ENCODE measurements around the gene MDK.

Gene MDK

DNA sequence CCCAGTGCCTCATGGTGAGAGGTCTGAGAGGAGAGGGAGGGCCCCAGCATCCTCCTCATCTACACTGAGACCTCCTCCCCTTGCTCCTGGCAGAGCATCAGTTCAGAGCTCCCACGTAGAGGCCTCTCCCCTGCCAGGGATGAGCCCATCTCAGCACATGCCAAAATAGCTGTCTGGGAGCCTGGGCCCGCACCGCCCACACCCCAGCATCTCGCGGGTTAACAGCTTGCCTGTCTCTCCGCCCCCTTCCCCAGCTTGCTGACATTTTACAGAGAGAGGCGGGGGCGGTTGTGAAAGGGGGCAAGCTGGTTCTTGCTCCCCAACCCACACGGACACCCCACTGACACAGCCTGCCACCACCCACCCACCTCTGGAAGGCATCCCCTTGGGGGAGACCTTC lies 27.8 kb upstream of the MDK start:
- peak overlapping the region; percentile 72 for H3K27ac Mint-ChIP-seq
- H3K4me3 Mint-ChIP-seq: peak overlapping the region; percentile 15
- DNase-seq: no peak
- CTCF ChIA-PET: interaction anchor here (1.2 to 7.0 kb wide), 5 partner anchors 10 to 264 kb away, joined by 3 to 255 read pairs (median 3); partner anchors contain the start of genes ATG13 and HARBI1
- H3K36me3 Mint-ChIP-seq: peaks cover 43% of the 10 kb centered on the region
- H3K27me3 Mint-ChIP-seq: no peaks in the 10 kb centered on the region
- H3K9me3 Mint-ChIP-seq: no peaks in the 10 kb centered on the region
- peaks cover 82% of the 10 kb centered on the region for H3K4me1 Mint-ChIP-seq

DNA sequence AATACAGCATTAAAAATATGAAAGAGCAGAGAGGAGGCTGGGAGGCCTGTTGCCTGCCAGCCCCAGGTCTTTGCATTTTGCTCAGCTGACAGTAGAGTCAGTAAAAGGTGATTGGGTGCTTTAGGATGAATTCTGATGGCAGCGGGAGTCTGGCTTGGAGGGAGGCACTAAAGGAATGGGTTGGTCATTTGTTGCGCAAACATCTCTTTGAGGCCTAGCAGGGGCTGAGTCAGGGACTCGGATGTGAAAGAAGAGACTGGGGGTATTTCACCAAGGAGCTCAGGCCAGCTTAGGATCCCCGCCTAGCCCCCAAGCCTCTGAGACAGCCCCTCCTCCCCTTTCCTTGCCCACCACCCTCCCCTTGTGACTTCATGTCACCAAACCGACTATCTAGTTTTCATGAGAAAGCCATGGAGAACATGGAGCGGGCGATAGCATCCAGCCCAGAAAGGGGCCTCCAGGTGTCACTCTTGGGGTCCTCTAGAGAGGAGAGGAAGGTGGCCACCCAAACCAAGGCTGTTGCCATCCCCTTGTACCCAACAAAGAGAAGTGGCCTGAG lies 24.5 kb upstream of the MDK start:
- no peak overlapping the region for H3K27ac Mint-ChIP-seq
- no peak overlapping the region for H3K4me3 Mint-ChIP-seq
- H3K36me3 Mint-ChIP-seq: peaks cover 22% of the 10 kb centered on the region
- no peaks in the 10 kb centered on the region for H3K9me3 Mint-ChIP-seq
- CTCF ChIA-PET: interaction anchor here (3.3 kb wide), 1 partner anchor 11 kb away, joined by 14 read pairs; no protein-coding TSS in a partner anchor
- DNase-seq: no peak
- H3K4me1 Mint-ChIP-seq: peaks cover 69% of the 10 kb centered on the region
- H3K27me3 Mint-ChIP-seq: no peaks in the 10 kb centered on the region

DNA sequence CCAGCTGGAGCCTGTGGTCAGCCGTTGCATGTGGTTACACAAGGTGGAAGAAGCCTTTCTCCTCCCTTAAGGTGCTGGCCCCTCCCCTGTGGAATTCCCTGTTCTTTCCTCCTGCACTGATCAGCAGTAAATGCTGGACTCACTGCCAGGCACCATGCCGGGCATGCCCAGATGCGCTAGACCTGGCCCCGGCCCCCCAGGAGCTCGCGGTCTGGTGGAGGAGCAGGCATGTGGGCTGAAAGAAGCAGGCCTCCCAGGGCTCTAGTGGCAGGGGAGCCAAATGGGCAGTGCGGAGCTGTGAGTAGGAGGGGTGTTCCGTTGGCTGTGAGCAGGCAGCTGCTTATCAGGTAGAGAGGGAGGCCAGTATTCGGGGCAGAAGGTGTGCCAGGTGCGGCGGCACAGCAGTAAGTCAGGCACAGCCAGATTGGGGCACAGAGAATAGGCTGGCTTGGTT lies 24.0 kb upstream of the MDK start:
- CTCF ChIA-PET: interaction anchor here (1.0 to 3.3 kb wide), 2 partner anchors 10 to 11 kb away, joined by 3 to 14 read pairs; partner anchors contain the start of gene DGKZ
- Mint-ChIP-seq H3K27me3 (no peaks in the 10 kb centered on the region), H3K36me3 (peaks cover 23% of the 10 kb centered on the region), H3K27ac (no peak overlapping the region), H3K9me3 (no peaks in the 10 kb centered on the region), H3K4me1 (peaks cover 69% of the 10 kb centered on the region), H3K4me3 (no peak overlapping the region)
- no peak for DNase-seq

GRCh38 chr11:46359953-46360352 lies 21.5 kb upstream of the MDK start:
- H3K27ac Mint-ChIP-seq: no peak overlapping the region
- H3K27me3 Mint-ChIP-seq: no peaks in the 10 kb centered on the region
- peaks cover 18% of the 10 kb centered on the region for H3K36me3 Mint-ChIP-seq
- H3K4me3 Mint-ChIP-seq: no peak overlapping the region
- CTCF ChIA-PET: interaction anchor here (1.0 to 11.2 kb wide), 4 partner anchors 9 to 122 kb away, joined by 3 to 255 read pairs (median 5); no protein-coding TSS in a partner anchor
- H3K4me1 Mint-ChIP-seq: peaks cover 58% of the 10 kb centered on the region
- no peaks in the 10 kb centered on the region for H3K9me3 Mint-ChIP-seq
- DNase-seq: no peak

GRCh38 chr11:46360878-46361277 lies 20.6 kb upstream of the MDK start:
- no peak for DNase-seq
- H3K9me3 Mint-ChIP-seq: no peaks in the 10 kb centered on the region
- CTCF ChIA-PET: interaction anchor here (1.0 to 11.2 kb wide), 5 partner anchors 9 to 195 kb away, joined by 3 to 255 read pairs (median 4); no protein-coding TSS in a partner anchor
- peak overlapping the region; percentile 73 for H3K4me3 Mint-ChIP-seq
- no peaks in the 10 kb centered on the region for H3K27me3 Mint-ChIP-seq
- H3K4me1 Mint-ChIP-seq: peaks cover 61% of the 10 kb centered on the region
- peaks cover 17% of the 10 kb centered on the region for H3K36me3 Mint-ChIP-seq
- H3K27ac Mint-ChIP-seq: peak overlapping the region; percentile 89

GRCh38 chr11:46361283-46362155 lies 19.9 kb upstream of the MDK start:
- CTCF ChIA-PET: interaction anchor here (1.0 to 11.2 kb wide), 4 partner anchors 10 to 194 kb away, joined by 3 to 255 read pairs (median 5); no protein-coding TSS in a partner anchor
- H3K9me3 Mint-ChIP-seq: no peaks in the 10 kb centered on the region
- H3K27ac Mint-ChIP-seq: peak overlapping the region; percentile 89
- peak; percentile 81 for DNase-seq
- H3K4me3 Mint-ChIP-seq: peak overlapping the region; percentile 73
- H3K27me3 Mint-ChIP-seq: no peaks in the 10 kb centered on the region
- H3K36me3 Mint-ChIP-seq: peaks cover 10% of the 10 kb centered on the region
- H3K4me1 Mint-ChIP-seq: peaks cover 56% of the 10 kb centered on the region

GRCh38 chr11:46362156-46363030 lies 19.1 kb upstream of the MDK start:
- Mint-ChIP-seq H3K4me3 (peak overlapping the region; percentile 73), H3K4me1 (peaks cover 57% of the 10 kb centered on the region), H3K27ac (peak overlapping the region; percentile 71), H3K9me3 (no peaks in the 10 kb centered on the region), H3K36me3 (peaks cover 6% of the 10 kb centered on the region), H3K27me3 (no peaks in the 10 kb centered on the region)
- DNase-seq: no peak
- CTCF ChIA-PET: interaction anchor here (1.5 to 11.2 kb wide), 3 partner anchors 9 to 21 kb away, joined by 4 to 255 read pairs (median 6); no protein-coding TSS in a partner anchor

- H3K9me3 Mint-ChIP-seq: no peaks in the 10 kb centered on the region
- H3K27me3 Mint-ChIP-seq: no peaks in the 10 kb centered on the region
- no peak for DNase-seq
- peaks cover 54% of the 10 kb centered on the region for H3K4me1 Mint-ChIP-seq
- CTCF ChIA-PET: interaction anchor here (1.5 to 11.2 kb wide), 2 partner anchors 12 to 21 kb away, joined by 4 to 255 read pairs; no protein-coding TSS in a partner anchor
- no peak overlapping the region for H3K4me3 Mint-ChIP-seq
- peak overlapping the region; percentile 71 for H3K27ac Mint-ChIP-seq
- peaks cover 8% of the 10 kb centered on the region for H3K36me3 Mint-ChIP-seq
These were observed 18.4 kb upstream of the MDK start for GRCh38 chr11:46363031-46363407.

DNA sequence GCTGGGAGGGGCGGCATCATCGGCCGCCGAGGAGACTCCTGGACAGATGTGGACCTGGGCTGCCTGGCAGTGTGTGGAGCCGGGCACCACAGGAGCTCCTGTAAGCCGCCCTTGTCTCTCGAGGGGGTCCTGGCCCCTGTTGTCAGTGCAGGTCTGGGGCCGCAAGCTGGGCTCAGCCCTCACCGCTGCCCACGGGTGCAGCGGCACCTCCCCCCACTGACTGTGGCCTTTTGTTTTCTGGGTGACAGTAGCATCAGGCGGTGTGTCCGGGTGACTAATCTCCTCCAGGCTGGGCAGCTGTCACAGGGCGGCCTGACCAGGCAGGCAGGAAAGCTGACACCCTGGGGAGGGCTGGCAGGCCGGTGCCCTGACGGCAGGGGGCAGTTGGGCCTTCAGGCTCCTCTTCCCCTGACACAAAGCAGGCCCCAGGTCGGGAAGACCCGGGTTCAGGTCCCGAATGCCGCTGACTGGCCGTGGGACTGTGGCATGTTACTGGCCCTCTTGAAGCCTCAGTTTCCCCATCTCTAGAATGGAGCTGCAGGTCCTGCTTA lies 17.9 kb upstream of the MDK start:
- peaks cover 52% of the 10 kb centered on the region for H3K4me1 Mint-ChIP-seq
- no peak overlapping the region for H3K27ac Mint-ChIP-seq
- CTCF ChIA-PET: interaction anchor here (1.5 to 11.2 kb wide), 2 partner anchors 12 to 20 kb away, joined by 4 to 255 read pairs; no protein-coding TSS in a partner anchor
- no peaks in the 10 kb centered on the region for H3K27me3 Mint-ChIP-seq
- DNase-seq: no peak
- peaks cover 12% of the 10 kb centered on the region for H3K36me3 Mint-ChIP-seq
- H3K4me3 Mint-ChIP-seq: no peak overlapping the region
- no peaks in the 10 kb centered on the region for H3K9me3 Mint-ChIP-seq

GRCh38 chr11:46364056-46364455 lies 17.4 kb upstream of the MDK start:
- no peak overlapping the region for H3K27ac Mint-ChIP-seq
- H3K4me1 Mint-ChIP-seq: peaks cover 52% of the 10 kb centered on the region
- no peaks in the 10 kb centered on the region for H3K27me3 Mint-ChIP-seq
- no peak for DNase-seq
- CTCF ChIA-PET: interaction anchor here (11.2 kb wide), 1 partner anchor 13 kb away, joined by 255 read pairs; no protein-coding TSS in a partner anchor
- H3K9me3 Mint-ChIP-seq: no peaks in the 10 kb centered on the region
- H3K4me3 Mint-ChIP-seq: no peak overlapping the region
- peaks cover 14% of the 10 kb centered on the region for H3K36me3 Mint-ChIP-seq

DNA sequence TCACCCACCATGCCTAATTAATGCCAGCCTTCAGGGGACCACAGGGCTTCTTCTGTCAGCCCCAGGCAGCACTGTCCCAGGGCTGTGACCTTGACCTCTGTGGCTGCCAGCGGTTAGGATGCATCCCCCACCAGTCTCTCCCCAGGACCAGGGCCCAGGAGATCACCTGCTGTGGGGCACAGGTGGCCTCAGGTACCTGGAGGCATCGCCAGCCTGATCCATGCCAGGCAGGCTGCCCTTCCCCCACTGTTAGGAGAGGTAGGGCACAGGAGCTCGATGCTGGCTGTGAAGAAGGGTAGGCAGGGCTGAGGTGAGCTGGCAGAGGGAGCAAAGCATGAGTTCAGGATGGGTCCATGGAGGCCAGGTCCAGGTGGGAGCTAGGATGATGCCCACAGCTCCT lies 16.7 kb upstream of the MDK start:
- no peak overlapping the region for H3K4me3 Mint-ChIP-seq
- H3K27me3 Mint-ChIP-seq: no peaks in the 10 kb centered on the region
- peaks cover 56% of the 10 kb centered on the region for H3K4me1 Mint-ChIP-seq
- H3K36me3 Mint-ChIP-seq: peaks cover 19% of the 10 kb centered on the region
- no peak for DNase-seq
- CTCF ChIA-PET: interaction anchor here (1.8 to 11.2 kb wide), 2 partner anchors 13 to 19 kb away, joined by 10 to 255 read pairs; no protein-coding TSS in a partner anchor
- H3K9me3 Mint-ChIP-seq: no peaks in the 10 kb centered on the region
- no peak overlapping the region for H3K27ac Mint-ChIP-seq

DNA sequence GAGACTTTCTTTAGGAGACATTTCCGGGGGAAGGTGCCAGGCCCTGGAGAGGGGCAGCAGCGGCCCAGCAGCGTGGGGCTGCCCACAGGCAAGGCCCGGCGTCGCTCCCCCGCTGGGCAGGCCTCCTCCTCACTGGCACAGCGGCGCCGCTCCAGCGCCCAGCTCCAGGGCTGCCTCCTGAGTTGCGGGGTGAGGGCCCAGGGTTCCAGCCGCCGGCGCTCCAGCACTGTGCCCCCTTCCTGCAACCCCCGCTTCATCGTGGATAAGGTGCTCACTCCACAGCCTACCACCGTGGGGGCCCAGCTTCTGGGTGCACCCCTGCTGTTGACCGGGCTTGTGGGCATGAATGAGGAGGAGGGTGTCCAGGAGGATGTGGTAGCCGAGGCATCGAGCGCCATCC lies 15.2 kb upstream of the MDK start:
- no peak overlapping the region for H3K4me3 Mint-ChIP-seq
- H3K27me3 Mint-ChIP-seq: no peaks in the 10 kb centered on the region
- H3K4me1 Mint-ChIP-seq: peaks cover 45% of the 10 kb centered on the region
- CTCF ChIA-PET: interaction anchor here (0.6 to 11.2 kb wide), 5 partner anchors 9 to 250 kb away, joined by 3 to 255 read pairs (median 5); no protein-coding TSS in a partner anchor
- DNase-seq: no peak
- no peaks in the 10 kb centered on the region for H3K9me3 Mint-ChIP-seq
- H3K36me3 Mint-ChIP-seq: peaks cover 27% of the 10 kb centered on the region
- H3K27ac Mint-ChIP-seq: no peak overlapping the region

DNA sequence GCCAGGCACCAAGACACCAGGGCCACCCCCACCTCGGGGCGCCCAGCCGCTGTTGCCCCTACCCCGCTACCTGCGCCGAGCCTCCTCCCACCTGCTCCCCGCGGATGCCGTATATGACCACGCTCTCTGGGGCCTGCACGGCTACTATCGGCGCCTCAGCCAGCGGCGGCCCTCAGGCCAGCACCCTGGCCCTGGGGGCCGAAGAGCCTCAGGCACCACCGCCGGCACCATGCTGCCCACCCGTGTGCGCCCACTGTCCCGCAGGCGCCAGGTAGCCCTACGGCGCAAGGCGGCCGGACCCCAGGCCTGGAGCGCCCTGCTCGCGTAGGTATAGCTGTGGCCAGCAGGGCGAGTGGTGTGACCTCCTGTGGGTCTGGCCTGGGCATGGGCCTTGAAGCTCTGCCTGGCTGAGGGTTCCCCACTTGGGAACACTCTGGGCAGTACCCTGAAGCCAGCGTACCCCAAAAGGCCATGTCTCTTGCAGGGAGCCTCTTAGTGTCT lies 14.8 kb upstream of the MDK start:
- Mint-ChIP-seq H3K4me1 (peaks cover 40% of the 10 kb centered on the region), H3K4me3 (no peak overlapping the region), H3K27ac (no peak overlapping the region), H3K9me3 (no peaks in the 10 kb centered on the region), H3K27me3 (no peaks in the 10 kb centered on the region), H3K36me3 (peaks cover 29% of the 10 kb centered on the region)
- CTCF ChIA-PET: interaction anchor here (0.6 to 11.2 kb wide), 5 partner anchors 9 to 250 kb away, joined by 3 to 255 read pairs (median 5); no protein-coding TSS in a partner anchor
- DNase-seq: no peak

All from activated naive CD4-positive, alpha-beta T cell treated with anti-CD3 and anti-CD28 coated beads, Interleukin-2, amount 10 ng/mL, durations not matched to agents 7 days and 5 days (primary cell).